Aorta (tissue), 5 donors: ENCODE measurements around the gene CPEB4. TPM values are rescaled to one million over a fixed set of nuclear protein-coding genes. Genes with fewer than 3 reads are reported as not detected.

Source experiments
- ATAC-seq: fragments of 200-7000 bp; cut with Tn5 transposase; one replicate; pipeline ENCODE4 v1.9.1; 2022; ENCODE audit warnings: moderate library complexity; ENCODE audit not compliant: low FRiP score
- DNase-seq, 2 donors: peaks; one replicate each; pipeline ENCODE4 v3.0.0-alpha.2; 2020
- H3K27ac ChIP-seq, 2 donors: one replicate each; pipeline ENCODE4 v1.5.1; 2013; ENCODE audit warnings: low read length in 2 of 2, mild to moderate bottlenecking in 2 of 2, moderate library complexity in 2 of 2, control low read depth in 1 of 2, inconsistent platforms in 1 of 2, low read depth in 1 of 2
- H3K27me3 ChIP-seq, 2 donors: one replicate each; pipeline ENCODE4 v1.6.1; 2013; ENCODE audit warnings: control low read depth in 1 of 2, low read length in 1 of 2, mild to moderate bottlenecking in 1 of 2, moderate library complexity in 1 of 2; ENCODE audit not compliant: insufficient read depth in 2 of 2, control insufficient read depth in 1 of 2
- H3K36me3 ChIP-seq, 2 donors: one replicate each; pipeline ENCODE4 v1.6.1; 2013; ENCODE audit warnings: control low read depth in 1 of 2, low read length in 1 of 2, mild to moderate bottlenecking in 1 of 2; ENCODE audit not compliant: insufficient read depth in 2 of 2, control insufficient read depth in 1 of 2
- H3K4me1 ChIP-seq, 2 donors: one replicate each; pipeline ENCODE4 v1.6.1; 2013; ENCODE audit warnings: low read length in 2 of 2, control low read depth in 1 of 2, mild to moderate bottlenecking in 1 of 2, moderate library complexity in 1 of 2; ENCODE audit not compliant: insufficient read depth in 2 of 2, control insufficient read depth in 1 of 2
- H3K4me3 ChIP-seq, 2 donors: one replicate each; pipeline ENCODE4 v1.5.1; 2013; ENCODE audit warnings: low read length in 2 of 2, control low read depth in 1 of 2, mild to moderate bottlenecking in 1 of 2
- H3K9me3 ChIP-seq: one replicate; pipeline ENCODE4 v1.6.1; 2013; ENCODE audit warnings: mild to moderate bottlenecking, low read length; ENCODE audit not compliant: control insufficient read depth
- WGBS, 2 donors: extraction: QIAGEN DNeasy Blood & Tissue Kit; methylation state at CpG; one replicate each; pipeline ENCODE4 v1.1.7; 2013; 5-methylcytosine and 5-hydroxymethylcytosine counted together
- intact Hi-C, 2 donors: fragments of 100-400 bp; cut with DNase I; formaldehyde crosslinking; loops; one replicate each; pipeline versions ENCODE4 v1.14.2 to v1.15.0; 2022
- long read RNA-seq, 2 donors: library from polyadenylated mRNA; unstranded; transcript quantifications; one replicate each; pipeline ENCODE4 v2.0.0, GENCODE V29; 2020 to 2021
- polyA plus RNA-seq, 2 donors: library from polyadenylated mRNA; stranded (reverse); fragments of 200-250 nt; gene quantifications; one replicate each; pipeline ENCODE4 v1.2.3, GENCODE V29; 2013
- total RNA-seq, 2 donors: library from RNA; stranded (reverse); fragmentation: NEBNext Ultra II Directional; extraction: Animal tissue kit (Norgen Biotek cat#: 25700); gene quantifications; one replicate each; pipeline ENCODE4 v1.2.1, GENCODE V29; 2021
- donor health status: healthy with polysubstance abuse.
- donor health status: Bipolar disorder and iron deficiency.
- donor health status: DM: no; HTN: no; CAD: no.
- donor health status: DM: no; HTN: no; CAD: no.
- donor health status: DM: yes; HTN: yes; CAD: no.

The CPEB4 gene
- total RNA-seq (10 to 100 TPM; 50.4 to 80.1 TPM), polyA plus RNA-seq (10 to 100 TPM in 1 of 2 donors, 1 to 10 TPM in 1; 9.0 to 10.6 TPM)
- long read RNA-seq, donor 1, transcript CPEB4-208 (8 exons, 2,607 nt), result major isoform, 9 of 43 reads
- long read RNA-seq, donor 1, partial matches to known transcripts, result 2 of 43 reads
- long read RNA-seq, donor 1, other reads (novel, unspliced or antisense), result 32 of 43 reads
- long read RNA-seq, donor 2, partial matches to known transcripts, result 1 of 13 reads
- long read RNA-seq, donor 2, other reads (novel, unspliced or antisense), result 10 of 13 reads

DNA sequence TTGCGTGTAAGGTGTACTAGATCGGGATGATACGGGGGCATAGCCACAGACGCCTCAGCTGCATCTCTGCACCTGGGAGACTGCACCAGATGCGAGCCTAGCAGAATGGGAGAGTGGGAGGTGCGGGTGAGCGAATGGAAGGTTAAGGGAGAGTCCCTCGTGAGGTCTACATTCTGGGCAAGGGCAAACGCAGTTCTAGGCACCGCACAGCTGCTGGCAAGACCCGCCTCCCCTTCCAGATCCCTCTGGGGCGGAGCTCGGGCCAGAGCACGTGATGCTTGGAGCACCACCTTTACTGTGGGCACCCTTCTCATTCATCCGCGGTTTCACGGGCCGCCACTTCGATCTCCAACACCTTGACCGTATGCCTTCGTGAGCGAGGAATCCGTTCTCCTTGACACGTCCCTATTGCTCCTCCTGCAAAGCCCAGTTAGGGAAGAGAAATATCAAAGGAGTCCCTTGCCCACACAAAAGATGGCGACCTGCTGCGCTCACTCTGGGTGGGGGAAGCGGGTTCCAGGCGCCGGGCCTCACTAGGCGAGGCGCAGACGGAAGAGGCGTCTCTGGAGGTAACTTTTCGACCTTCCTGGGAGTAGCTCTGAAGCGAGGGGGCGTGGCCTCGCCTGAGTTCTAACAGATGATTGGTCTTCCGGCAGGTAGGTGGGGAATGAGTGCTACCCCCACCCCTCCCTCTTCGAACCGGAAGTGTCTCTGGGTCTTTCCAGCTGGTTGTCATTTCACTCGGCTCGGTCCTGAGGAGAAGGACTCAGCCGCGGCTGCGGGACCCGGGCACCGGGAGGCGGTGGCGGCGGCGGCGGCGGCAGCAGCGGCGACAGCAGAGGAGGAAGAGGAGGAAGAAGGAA lies at the start of gene CPEB4:
CPEB4 (plus strand) TSS at position 740 of the 863 bp plus-strand sequence. CDS start 1,385 bp downstream, outside the sequence.
- peak within 1 kb of the TSS; percentile 58 to 96 for H3K27ac ChIP-seq
- H3K4me3 ChIP-seq, result peak within 1 kb of the TSS; percentile 97 to 99
- H3K27me3 ChIP-seq, result no peaks in the 10 kb centered on the region
- WGBS, 2 donors, result 5% methylated on average over 54 to 55 of the region's 55 CpGs
- H3K36me3 ChIP-seq, result no peaks in the 10 kb centered on the region
- H3K4me1 ChIP-seq, result no peaks in the 10 kb centered on the region
- intact Hi-C loops, result loop anchor here (1.0 to 10.0 kb wide), 8 partner anchors 31 to 272 kb away; partner anchors contain the start of gene BOD1 (in 2 of the 2)
- no peaks in the 10 kb centered on the region for H3K9me3 ChIP-seq
- DNase-seq, result peak; percentile 98 to 99
- ATAC-seq, result peak; percentile 97

DNA sequence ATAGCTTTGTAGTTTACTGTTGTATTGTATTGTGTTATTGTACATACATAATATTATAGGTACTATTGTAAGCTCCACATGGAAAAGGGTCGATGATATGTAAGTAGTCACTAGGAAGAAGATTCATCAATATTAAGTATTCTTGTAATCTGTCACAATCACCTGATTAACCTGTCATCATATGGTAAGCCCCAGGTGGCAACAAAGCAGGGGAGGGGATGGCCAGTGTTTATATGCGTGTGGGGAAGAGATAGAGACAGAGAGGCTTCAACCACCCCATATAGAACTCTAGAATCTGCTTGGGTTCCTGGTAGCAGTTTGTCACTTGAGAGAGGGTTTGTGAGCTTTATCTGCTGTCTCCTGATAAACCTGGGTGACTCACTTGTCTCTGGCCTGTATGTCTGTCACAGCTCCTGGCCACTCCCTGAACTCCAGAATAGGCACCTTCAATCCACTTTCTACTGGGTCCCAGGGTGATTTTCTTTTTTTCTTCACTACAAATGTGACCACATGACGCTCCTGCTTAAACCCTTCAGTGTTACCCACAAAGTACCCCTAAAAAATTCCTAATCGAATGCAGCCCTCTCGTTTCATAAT lies 48.9 kb upstream of the CPEB4 start:
- Histone ChIP-seq H3K36me3 (no peaks in the 10 kb centered on the region), H3K9me3 (no peaks in the 10 kb centered on the region), H3K27ac (no peak overlapping the region), H3K4me3 (no peak overlapping the region), H3K4me1 (no peaks in the 10 kb centered on the region), H3K27me3 (no peaks in the 10 kb centered on the region)
- DNase-seq (no peak), ATAC-seq (no peak)
- 66 to 79% methylated on average over 5 of the region's 5 CpGs for WGBS, 2 donors
- intact Hi-C loops, result no loop called here

GRCh38 chr5:173840111-173840983 lies 47.8 kb upstream of the CPEB4 start:
- DNase-seq (no peak), ATAC-seq (no peak)
- intact Hi-C loops, result no loop called here
- 79 to 86% methylated on average over 6 of the region's 6 CpGs for WGBS, 2 donors
- Histone ChIP-seq H3K9me3 (no peaks in the 10 kb centered on the region), H3K4me3 (no peak overlapping the region), H3K27ac (no peak overlapping the region), H3K4me1 (no peaks in the 10 kb centered on the region), H3K36me3 (no peaks in the 10 kb centered on the region), H3K27me3 (no peaks in the 10 kb centered on the region)

GRCh38 chr5:173841710-173842109 lies 46.4 kb upstream of the CPEB4 start:
- no peak for ATAC-seq
- Histone ChIP-seq H3K27ac (no peak overlapping the region), H3K9me3 (no peaks in the 10 kb centered on the region), H3K4me3 (no peak overlapping the region), H3K36me3 (no peaks in the 10 kb centered on the region), H3K27me3 (no peaks in the 10 kb centered on the region), H3K4me1 (no peaks in the 10 kb centered on the region)
- DNase-seq, result no peak
- intact Hi-C loops, result no loop called here
- 88 to 94% methylated on average over 3 of the region's 3 CpGs for WGBS, 2 donors

- H3K27me3 ChIP-seq, result no peaks in the 10 kb centered on the region
- intact Hi-C loops, result no loop called here
- no peaks in the 10 kb centered on the region for H3K9me3 ChIP-seq
- no peak for DNase-seq
- no peaks in the 10 kb centered on the region for H3K4me1 ChIP-seq
- 79 to 98% methylated on average over 3 of the region's 3 CpGs for WGBS, 2 donors
- no peak overlapping the region for H3K27ac ChIP-seq
- H3K4me3 ChIP-seq, result no peak overlapping the region
- no peaks in the 10 kb centered on the region for H3K36me3 ChIP-seq
- no peak for ATAC-seq
These were observed 44.4 kb upstream of the CPEB4 start for GRCh38 chr5:173843794-173844193.

- intact Hi-C loops, result no loop called here
- DNase-seq (no peak), ATAC-seq (no peak)
- WGBS, 2 donors, result 97 to 98% methylated on average over 6 of the region's 6 CpGs
- Histone ChIP-seq H3K27ac (no peak overlapping the region), H3K4me3 (no peak overlapping the region), H3K36me3 (no peaks in the 10 kb centered on the region), H3K27me3 (no peaks in the 10 kb centered on the region), H3K4me1 (no peaks in the 10 kb centered on the region), H3K9me3 (peaks cover 2% of the 10 kb centered on the region)
These were observed 42.8 kb upstream of the CPEB4 start for GRCh38 chr5:173845321-173845720.

GRCh38 chr5:173846929-173847501 lies 41.1 kb upstream of the CPEB4 start:
- WGBS, 2 donors, result 100% methylated on average over 1 of the region's 1 CpG
- Histone ChIP-seq H3K27ac (no peak overlapping the region), H3K36me3 (no peaks in the 10 kb centered on the region), H3K4me1 (peaks cover 0 to 2% of the 10 kb centered on the region in 2 donors), H3K4me3 (no peak overlapping the region), H3K9me3 (peaks cover 2% of the 10 kb centered on the region), H3K27me3 (no peaks in the 10 kb centered on the region)
- DNase-seq, result no peak
- no peak for ATAC-seq
- intact Hi-C loops, result no loop called here
